GM18505 (cell line): ENCODE measurements around the gene TMBIM1.

Source experiments
- ATAC-seq: cut with Tn5 transposase; IDR thresholded peaks from one replicate; pipeline ENCODE4 v1.9.1; 2021; ENCODE audit not compliant: unreplicated experiment
- POLR2A ChIP-seq: IDR thresholded peaks from 4 replicates; pipeline ENCODE4 v1.6.1; 2011; ENCODE audit warnings: borderline replicate concordance; ENCODE audit not compliant: insufficient read depth, insufficient read length; ENCODE audit errors: extremely low read depth

The TMBIM1 gene

GRCh38 chr2:218310853-218311540 lies 18.7 kb upstream of the TMBIM1 start:
- TF ChIP-seq POLR2A: no peak
- no peak for ATAC-seq

- no peak for TF ChIP-seq POLR2A
- ATAC-seq: no peak
Measured at GRCh38 chr2:218307415-218308090, 15.2 kb upstream of the TMBIM1 start.

GRCh38 chr2:218306184-218306920 lies 14.0 kb upstream of the TMBIM1 start:
- no peak for ATAC-seq
- TF ChIP-seq POLR2A: no peak

GRCh38 chr2:218305383-218305782 lies 13.1 kb upstream of the TMBIM1 start:
- TF ChIP-seq POLR2A: no peak
- ATAC-seq: no peak

- ATAC-seq: peak; percentile 79
- TF ChIP-seq POLR2A: no peak
Measured at GRCh38 chr2:218301176-218301819, 9.0 kb upstream of the TMBIM1 start.

- no peak for TF ChIP-seq POLR2A
- no peak for ATAC-seq
Measured at GRCh38 chr2:218300141-218300540, 7.8 kb upstream of the TMBIM1 start.

- no peak for ATAC-seq
- TF ChIP-seq POLR2A: no peak
Measured at GRCh38 chr2:218298314-218298875, 6.1 kb upstream of the TMBIM1 start.

- ATAC-seq: no peak
- TF ChIP-seq POLR2A: no peak
Measured at GRCh38 chr2:218296847-218297246, 4.5 kb upstream of the TMBIM1 start.

DNA sequence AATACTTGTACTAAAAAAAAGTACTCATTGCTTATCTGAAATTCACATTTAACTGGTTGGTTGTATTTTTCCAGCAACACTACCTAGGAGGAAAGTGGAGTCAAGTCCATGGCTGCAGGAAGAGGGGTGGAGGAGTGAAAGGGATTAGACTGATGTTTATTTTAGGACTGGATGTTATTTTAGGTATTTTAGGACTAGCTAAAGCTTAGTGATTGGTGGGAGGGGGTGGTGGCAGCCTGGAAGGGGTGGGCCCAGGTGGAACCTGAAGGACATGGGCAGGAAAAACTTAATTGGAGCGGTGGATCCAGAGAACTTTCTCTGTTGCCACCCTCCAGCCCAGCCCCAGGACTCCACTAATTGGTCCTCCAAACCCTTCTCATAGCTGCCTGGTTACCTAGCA lies 3.9 kb upstream of the TMBIM1 start:
- no peak for TF ChIP-seq POLR2A
- ATAC-seq: no peak

DNA sequence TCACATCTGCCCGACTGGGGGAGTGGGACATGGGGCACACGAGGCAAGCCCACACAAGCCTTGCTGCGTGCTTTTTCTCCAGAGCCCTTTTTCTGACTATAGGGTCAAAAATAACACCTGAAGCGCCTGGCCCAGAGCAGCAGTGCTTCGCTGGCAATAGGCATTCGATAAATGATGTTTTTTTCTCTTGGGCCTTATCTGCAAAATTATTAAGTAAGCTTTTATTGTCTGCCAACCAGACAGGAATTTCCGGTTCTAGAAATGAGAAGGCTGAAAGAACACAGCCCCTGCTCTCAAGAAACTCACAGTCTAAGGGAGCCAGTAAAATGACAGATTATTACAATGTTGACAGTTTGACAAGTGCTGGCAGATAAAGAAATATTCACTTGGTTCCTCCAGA lies 2.7 kb upstream of the TMBIM1 start:
- ATAC-seq: no peak
- TF ChIP-seq POLR2A: no peak

GRCh38 chr2:218294430-218295022 lies 2.2 kb upstream of the TMBIM1 start:
- no peak for TF ChIP-seq POLR2A
- no peak for ATAC-seq

- no peak for TF ChIP-seq POLR2A
- no peak for ATAC-seq
Measured at GRCh38 chr2:218293715-218294429, 1.6 kb upstream of the TMBIM1 start.

DNA sequence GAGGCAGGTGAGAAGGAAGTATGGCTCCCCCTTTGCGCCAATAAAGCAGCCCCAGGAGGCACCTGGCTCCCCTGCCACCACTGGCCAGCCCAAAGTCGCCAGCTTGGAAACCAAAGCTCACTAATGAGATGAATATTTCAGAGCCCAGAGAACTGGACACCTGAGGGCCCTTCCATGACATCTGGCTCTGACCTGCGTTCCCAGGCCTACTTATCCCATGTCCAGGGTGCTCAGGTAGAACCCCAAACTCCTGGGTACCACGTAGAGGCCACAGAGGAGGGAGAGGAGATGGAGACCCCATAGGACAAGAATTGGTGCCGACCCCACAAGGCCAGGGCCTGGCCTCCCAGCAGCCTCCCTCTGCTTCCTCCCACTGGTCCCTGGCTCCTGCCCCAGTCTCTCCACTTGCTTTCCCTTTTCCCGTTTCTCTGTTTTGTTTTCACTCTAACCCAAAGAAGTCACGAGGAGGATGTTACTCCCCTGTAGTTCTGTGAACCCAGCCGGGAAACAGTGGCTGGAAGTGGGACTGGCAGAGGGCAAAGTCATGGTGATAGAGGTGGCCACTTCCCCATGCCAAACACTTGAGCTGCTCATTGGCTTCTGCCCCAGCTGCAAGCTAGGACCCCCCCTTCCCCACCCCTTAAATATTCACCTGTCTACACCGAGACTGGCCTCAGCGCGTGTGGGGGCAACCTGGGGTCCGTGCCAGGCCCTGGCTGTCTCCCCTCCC lies 820 bp downstream of the TMBIM1 start:
- TF ChIP-seq POLR2A: no peak
- ATAC-seq: no peak
